Lung microvascular endothelial cell (primary cell): ENCODE measurements around the gene CCDC154. TPM values are rescaled to one million over a fixed set of nuclear protein-coding genes. Genes with fewer than 3 reads are reported as not detected.

Source experiments
- DNase-seq, 2 donors: peaks; one replicate each; pipeline versions ENCODE4 v3.0.0 to v3.0.0-alpha.2; 2010; ENCODE audit warnings: low read depth in 2 of 2
- total RNA-seq: library from RNA; depleted of rRNA; stranded (reverse); fragments of >200 nt; gene quantifications from 2 replicates; pipeline ENCODE4 v1.2.1, GENCODE V29; 2014

The CCDC154 gene
- total RNA-seq, 1 donor from 2014 or later, result 0.40 TPM

DNA sequence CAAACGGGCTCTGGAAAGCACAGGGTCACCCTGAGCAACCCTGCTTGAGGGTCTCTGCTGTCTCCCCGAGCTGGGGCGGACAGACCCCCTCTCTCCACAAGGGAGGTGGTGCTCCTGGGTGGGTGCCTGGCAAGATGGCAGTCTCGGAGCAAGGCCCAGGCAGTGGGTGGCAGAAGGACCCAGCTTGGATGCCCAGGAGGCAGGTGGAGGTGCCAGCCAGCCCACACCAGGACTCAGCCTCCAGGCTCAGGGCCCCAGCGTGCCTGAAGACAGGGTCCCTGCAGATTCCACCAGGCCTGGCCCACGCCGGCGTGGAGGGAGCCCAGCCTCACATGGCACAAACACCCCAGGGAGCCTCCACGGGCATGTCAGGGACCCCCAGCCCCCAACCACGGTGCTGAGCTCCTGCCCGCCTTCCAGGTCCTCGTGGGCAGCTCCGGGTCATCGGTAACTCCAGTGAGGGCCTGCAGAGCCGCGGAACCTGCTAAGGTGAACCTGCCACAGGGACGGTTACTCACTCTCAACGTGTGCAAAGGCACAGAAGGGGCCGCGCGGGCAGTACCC lies 50.7 kb downstream of the CCDC154 start:
- DNase-seq, result no peak

DNA sequence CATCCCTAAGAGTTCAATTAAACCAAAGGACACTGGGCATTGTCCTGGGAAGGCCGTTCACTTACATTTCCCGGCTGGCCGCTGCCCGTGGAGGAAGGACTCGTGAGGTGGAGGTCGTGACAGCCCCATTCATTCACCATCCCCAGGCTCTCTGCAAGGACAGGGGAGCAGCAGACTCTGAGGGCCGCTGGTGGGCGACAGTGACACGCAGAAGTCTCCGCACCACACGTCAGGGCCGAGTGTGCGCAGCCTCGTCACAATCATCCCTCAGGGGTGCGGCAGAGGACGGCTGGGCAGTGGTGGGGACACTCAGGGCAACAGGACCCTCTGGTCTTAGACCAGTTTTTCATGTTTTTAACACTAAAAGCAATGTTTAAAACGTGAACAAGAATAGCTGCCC lies 51.5 kb downstream of the CCDC154 start:
- DNase-seq, result no peak

DNA sequence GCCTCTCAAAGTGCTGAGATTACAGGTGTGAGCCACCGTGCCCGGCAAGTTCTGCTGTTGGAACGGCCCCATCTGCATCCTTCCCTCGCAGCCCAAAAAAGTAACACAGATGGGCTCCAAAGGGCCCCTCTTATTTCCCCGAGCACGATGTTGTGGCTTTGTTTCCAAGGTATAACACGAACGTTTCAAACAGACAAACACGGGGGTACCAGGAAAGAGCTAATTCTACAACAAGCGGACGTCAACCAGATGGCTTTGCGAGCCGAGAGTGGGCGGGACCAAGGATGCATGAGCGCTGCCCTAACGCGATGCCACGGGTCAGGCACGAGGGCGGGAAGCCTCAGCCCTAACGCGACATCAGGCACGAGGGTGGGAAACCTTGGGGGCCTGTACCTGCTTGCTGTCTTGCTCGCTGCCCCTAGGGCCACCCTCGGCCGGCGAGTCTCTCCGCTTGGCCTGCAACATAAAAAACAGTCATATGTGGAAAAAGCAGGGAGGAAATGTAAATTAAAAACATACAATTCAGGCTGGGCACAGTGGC lies 54.0 kb downstream of the CCDC154 start:
- no peak for DNase-seq

DNA sequence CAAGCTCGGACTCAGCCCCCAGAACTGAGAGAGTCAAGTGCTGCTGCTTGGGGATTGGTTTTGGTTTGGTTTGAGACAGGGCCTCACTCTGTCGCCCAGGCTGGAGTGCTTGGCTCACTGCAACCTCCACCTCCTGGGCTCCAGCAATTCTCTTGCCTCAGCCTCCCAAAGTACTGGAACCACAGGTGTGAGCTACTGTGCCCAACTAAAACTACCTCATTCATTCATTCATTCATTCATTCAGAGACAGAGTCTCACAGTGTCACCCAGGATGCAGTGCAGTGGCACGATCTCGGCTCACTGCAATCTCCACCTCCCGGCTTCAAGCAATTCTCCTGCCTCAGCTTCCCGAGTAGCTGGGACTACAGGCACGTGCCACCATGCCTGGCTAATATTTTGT lies 54.6 kb downstream of the CCDC154 start:
- DNase-seq, result no peak

DNA sequence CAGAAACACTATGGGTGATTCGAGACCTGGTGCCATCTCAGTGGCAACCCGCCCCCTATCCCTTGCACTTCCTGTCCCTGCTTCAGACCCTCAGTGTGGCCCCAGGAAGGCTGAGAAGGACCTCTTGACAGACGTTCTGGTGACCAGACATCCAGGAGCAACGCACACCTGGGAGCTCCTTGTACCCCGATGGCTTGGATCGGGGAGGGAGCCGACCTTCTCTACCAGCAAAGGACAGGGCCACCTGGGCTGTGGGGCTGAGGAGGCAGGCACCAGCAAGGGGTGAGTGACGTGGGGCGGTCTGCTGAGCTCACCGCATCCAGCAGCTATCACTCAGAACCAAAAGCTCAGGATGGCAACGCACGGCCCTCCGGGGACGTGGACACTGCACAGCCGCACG lies 57.0 kb downstream of the CCDC154 start:
- no peak for DNase-seq

DNA sequence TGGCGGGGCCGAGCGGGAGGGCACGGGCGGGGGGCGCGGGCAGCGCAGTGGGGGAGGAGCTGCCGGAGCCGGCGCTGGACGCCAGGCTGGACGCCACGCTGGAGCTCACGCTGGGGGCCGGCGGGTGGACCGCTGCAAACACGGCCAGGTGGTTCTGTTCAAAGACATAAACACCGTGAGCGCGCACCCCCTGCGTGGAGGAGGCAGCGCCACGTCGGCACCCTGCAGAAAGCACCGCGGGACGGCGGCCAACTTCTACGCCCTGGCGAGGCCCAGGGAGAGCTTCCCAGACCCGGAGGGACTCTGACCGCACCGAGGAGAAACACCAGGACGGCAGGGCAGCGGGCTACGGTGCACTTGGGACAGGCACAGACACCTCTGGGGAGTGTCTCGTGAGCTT lies 59.1 kb downstream of the CCDC154 start:
- DNase-seq, result no peak

Other genes with a start within 250 kb of the CCDC154 start
- gene TPSG1, start 219.3 kb downstream of the CCDC154 start, total RNA-seq, result not detected in 2 replicates
- gene TPSB2, start 214.4 kb downstream of the CCDC154 start, total RNA-seq, result not detected in 2 replicates
- gene TPSAB1, start 203.9 kb downstream of the CCDC154 start, total RNA-seq, result not detected in 2 replicates
- not detected in 2 replicates for gene TPSD1, start 188.5 kb downstream of the CCDC154 start, total RNA-seq
- 29.6 and 35.3 TPM in 2 replicates for gene UBE2I, start 134.9 kb downstream of the CCDC154 start, total RNA-seq
- 1.2 and 1.3 TPM in 2 replicates for gene BAIAP3, start 110.9 kb downstream of the CCDC154 start, total RNA-seq
- gene TSR3, start 92.7 kb downstream of the CCDC154 start, total RNA-seq, result 47.7 and 67.3 TPM in 2 replicates
- gene GNPTG, start 92.6 kb downstream of the CCDC154 start, total RNA-seq, result 19.2 and 31.7 TPM in 2 replicates
- gene UNKL, start 29.9 kb downstream of the CCDC154 start, total RNA-seq, result 3.9 and 5.6 TPM in 2 replicates
- 12.9 and 18.5 TPM in 2 replicates for gene UQCC4, start 23.8 kb downstream of the CCDC154 start, total RNA-seq
- gene PERCC1, start 13.5 kb downstream of the CCDC154 start, total RNA-seq, result not detected in 2 replicates
- gene CLCN7, start 30.5 kb upstream of the CCDC154 start, total RNA-seq, result 62.5 and 69.8 TPM in 2 replicates
- under 0.01 TPM in 1 of 2 replicates, not detected in the other for gene PTX4, start 44.4 kb upstream of the CCDC154 start, total RNA-seq
- 10.2 and 17.9 TPM in 2 replicates for gene TELO2, start 48.8 kb upstream of the CCDC154 start, total RNA-seq
- gene TMEM204, start 89.1 kb upstream of the CCDC154 start, total RNA-seq, result 89.6 and 101 TPM in 2 replicates
- 10.7 and 17.5 TPM in 2 replicates for gene IFT140, start 167.5 kb upstream of the CCDC154 start, total RNA-seq
- gene CRAMP1, start 167.8 kb upstream of the CCDC154 start, total RNA-seq, result 5.9 and 9.5 TPM in 2 replicates
- gene JPT2, start 233.7 kb upstream of the CCDC154 start, total RNA-seq, result 33.1 and 48.4 TPM in 2 replicates